SH-SY5Y (cell line): Measurements from ENCODE around the gene SPECC1L.

ENCODE experiments used
- GATA2 ChIP-seq: IDR thresholded peaks from 2 replicates; pipeline ENCODE4 v1.6.1; 2011; ENCODE audit warnings: mild to moderate bottlenecking, low read depth, low read length
- GATA3 ChIP-seq: IDR thresholded peaks from 2 replicates; pipeline ENCODE4 v1.6.1; 2011; ENCODE audit warnings: low read depth, mild to moderate bottlenecking, low read length, moderate library complexity

DNA sequence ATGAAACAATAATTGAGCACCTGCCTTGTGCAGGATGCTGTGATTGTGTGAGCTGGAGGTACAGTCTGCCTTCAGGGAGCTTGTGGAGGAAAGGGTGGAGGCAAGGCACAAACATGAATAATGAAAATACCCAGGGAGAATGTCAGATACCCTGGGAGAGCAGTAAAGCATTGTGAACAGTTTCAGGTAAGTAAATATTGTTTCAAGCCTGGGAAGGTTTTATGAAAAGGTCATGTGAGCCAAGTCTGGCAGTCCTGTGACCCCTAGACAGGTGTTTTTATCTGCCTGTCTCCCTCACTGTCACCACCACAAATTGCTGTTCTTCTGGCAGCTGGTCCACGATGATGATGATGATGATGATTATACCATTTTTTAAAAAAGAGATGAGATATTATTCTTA is 32.0 kb downstream of the SPECC1L start:
- TF ChIP-seq GATA2 (no peak), GATA3 (no peak)
